Transverse colon (tissue), 3 donors: ENCODE results near the gene FLT4.

Source experiments
- POLR2A ChIP-seq: fragments of 450-650 bp; IDR thresholded peaks from one replicate; pipeline ENCODE4 v1.6.1; 2016; ENCODE audit warnings: antibody characterized with exemption, mild to moderate bottlenecking, moderate library complexity
- TF ChIP-seq, protein P1 (sequence below), 5 experiments: fragments of 200-600 bp in 3 of 5; fragments of 450-650 bp in 2 of 5; sonication (generic) in 3 of 5; IDR thresholded peaks; 1 replicate in 2 of 5; 2 replicates in 3 of 5; pipeline ENCODE4 v1.5.1; 2016 to 2017; ENCODE audit warnings: antibody characterized with exemption in 5 of 5, inconsistent platforms in 3 of 5, mild to moderate bottlenecking in 2 of 5, moderate library complexity in 1 of 5

DNA sequence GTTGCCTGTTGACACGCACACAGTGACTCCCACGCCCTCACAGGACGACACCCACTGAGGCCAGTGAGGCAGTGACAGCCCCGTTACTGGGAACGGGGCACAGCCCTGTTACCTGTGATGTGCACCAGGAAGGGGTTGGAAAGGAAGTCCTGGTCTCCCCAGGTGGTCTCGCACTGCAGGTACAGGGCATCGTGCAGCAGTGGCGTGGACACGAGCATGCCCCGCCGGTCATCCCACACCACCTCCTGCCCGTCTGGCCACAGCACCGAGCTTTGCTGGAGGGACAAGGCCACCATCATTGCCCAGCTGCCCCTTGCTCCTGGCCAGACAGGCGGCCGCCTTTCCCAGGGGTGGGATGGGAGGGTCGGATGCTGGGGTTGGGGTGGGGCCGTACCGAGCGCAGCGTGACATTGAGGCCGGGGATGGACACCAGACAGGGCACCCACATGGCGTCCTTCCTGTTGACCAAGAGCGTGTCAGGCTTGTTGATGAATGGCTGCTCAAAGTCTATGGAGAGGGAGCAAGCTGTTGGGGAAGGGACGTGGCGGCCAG is 19.5 kb downstream of the FLT4 start:
- TF ChIP-seq, protein P1, sequence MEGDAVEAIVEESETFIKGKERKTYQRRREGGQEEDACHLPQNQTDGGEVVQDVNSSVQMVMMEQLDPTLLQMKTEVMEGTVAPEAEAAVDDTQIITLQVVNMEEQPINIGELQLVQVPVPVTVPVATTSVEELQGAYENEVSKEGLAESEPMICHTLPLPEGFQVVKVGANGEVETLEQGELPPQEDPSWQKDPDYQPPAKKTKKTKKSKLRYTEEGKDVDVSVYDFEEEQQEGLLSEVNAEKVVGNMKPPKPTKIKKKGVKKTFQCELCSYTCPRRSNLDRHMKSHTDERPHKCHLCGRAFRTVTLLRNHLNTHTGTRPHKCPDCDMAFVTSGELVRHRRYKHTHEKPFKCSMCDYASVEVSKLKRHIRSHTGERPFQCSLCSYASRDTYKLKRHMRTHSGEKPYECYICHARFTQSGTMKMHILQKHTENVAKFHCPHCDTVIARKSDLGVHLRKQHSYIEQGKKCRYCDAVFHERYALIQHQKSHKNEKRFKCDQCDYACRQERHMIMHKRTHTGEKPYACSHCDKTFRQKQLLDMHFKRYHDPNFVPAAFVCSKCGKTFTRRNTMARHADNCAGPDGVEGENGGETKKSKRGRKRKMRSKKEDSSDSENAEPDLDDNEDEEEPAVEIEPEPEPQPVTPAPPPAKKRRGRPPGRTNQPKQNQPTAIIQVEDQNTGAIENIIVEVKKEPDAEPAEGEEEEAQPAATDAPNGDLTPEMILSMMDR (IDR thresholded peaks at IDR 0.05): no peak
- TF ChIP-seq POLR2A: no peak
